SKM-1 treated with dmso at 0.1 percent for 144 hours (cell line): ENCODE data around the gene NTSR1.

Experiments used
- DNase-seq: peaks from one replicate; lab custom pipeline; 2025; ENCODE audit not compliant: unreplicated experiment; lab: John Stamatoyannopoulos, UW

The NTSR1 gene

DNA sequence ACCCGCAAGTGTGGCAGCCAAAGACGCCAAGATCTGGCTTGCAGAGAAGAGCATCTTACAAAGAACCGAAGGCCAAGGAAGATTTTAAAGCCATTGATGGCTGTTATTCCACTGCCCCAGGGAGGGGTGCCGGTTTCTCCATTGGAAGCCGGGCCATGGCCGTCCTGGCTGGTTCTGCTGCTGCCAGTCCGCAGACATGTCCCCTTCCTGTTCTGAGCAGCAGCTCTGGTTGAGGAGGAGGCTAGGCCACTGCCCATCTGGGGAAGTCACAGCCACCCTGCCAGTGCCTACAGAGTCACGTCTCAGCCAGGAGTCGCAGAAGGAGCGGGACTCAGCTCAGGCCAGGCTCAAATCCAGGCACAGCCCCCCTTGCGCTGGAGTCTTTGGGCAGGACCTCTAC, 45.0 kb downstream of the NTSR1 start:
- DNase-seq: no peak

DNA sequence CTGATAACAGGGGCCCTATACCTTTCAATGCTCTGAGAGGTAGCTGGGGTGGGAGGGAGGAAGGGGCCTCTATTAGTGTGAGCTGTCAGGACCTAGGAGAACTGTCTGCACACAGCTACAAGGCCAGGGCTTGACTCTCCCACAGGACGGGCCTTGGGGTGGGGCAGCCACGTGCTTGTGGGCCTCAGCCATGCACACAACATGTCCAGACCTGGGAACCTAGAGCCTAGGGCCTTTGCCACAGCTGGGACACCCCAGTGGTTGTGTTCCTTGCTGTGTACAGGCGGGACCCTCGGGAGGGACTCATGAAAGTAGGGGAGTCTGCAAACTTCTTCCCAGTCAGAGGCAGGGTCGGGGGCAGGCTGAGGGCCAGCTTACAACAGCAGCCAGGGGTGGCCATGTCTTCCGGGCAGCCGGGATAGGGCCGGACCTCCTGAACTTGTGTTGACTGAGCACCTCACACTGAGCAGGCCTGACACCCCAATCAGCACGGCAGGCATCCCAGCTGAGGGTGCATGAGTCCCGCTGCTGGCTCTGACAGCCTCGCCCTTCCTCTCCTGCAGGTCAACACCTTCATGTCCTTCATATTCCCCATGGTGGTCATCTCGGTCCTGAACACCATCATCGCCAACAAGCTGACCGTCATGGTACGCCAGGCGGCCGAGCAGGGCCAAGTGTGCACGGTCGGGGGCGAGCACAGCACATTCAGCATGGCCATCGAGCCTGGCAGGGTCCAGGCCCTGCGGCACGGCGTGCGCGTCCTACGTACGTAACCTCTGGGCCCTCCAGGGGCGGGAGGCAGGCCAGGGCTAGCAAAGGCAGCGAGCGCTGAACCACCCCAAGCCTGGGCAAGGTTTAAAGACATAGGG, 45.7 kb downstream of the NTSR1 start:
- no peak for DNase-seq

DNA sequence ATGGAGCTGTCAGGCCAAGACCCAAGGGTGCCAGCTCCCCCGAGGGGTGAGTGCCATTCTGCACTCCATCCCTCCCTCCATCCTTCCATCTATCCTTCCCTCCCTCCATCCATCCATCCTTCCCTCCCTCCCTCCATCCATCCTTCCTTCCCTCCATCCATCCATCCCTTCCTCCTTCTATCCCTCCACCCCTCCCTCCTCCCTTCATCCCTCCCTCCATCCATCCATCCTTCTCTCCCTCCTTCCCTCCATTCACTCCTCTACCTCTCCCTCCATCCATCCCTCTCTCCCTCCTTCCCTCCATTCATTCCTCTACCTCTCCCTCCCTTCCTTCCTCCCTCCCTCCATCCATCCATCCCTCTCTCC, 46.3 kb downstream of the NTSR1 start:
- no peak for DNase-seq

DNA sequence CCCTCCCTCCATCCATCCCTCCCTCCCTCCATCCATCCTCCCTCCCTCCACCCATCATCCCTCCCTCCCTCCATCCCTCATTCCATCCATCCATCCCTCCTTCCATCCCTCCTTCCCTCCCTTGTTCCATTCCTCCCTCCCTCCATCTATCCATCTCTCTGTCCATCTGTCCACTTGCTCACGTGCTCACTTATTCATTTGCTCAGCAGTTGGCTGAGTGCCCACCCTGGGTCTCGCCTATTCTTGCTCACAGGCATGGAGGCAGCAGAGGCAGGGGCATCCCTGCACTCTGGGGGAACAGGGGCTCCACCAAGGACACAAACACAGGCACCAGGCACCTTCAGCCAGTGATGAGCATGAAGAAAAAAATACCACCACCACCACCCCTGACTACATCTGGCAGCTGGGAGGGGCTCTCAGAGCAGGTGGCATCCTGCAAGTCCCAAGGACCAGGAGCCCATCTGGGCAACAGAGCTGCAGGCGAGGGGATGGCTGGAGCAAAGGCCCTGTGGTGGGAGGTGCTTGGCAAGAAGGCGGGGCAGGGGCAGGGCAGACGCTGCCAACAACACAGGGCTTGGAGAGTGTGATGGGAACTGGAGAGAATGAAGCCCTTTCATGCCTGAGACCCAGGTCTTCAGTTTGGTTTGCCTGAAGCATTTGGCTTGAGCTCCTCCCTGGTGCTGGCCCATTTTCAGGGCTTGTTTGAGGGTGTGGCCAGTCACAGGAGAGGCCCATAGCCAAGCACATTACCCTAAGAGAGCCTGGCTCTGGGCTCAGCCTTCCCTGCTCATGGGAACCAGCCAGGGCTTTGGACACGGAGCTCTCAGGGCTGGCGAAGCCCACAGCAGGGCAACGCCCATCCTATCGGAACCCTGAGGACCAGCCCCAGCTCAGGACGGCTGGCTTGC, 47.4 kb downstream of the NTSR1 start:
- DNase-seq: no peak

DNA sequence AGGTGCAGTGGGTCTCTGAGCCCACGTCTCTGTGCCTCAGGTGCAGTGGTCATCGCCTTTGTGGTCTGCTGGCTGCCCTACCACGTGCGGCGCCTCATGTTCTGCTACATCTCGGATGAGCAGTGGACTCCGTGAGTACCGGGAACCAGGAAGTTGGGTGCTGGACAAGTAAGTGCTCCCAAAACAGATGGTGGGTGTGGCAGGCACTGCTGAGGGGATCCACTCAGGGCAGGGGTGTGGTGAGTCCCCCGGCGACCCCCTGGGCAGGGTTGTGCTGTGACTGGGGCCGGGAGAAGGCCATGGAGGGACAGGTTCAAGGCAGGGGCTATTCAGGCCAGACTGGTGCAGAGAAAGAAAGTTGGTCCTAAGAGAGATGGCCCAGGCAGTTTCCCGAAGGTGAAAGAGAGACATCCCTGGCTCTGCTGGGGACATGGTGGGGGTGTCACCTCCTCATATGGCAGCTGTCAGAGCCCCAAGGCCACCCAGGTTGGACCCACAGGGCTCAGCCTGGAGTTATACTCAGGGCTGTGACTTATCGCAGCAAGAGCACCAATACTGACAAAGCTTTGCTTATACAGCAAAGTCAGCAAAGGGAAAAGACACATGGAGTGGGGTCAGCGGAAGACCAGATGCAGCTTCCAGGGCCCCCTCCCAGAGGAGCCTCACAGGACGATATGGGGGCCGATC, 49.7 kb downstream of the NTSR1 start:
- DNase-seq: no peak

DNA sequence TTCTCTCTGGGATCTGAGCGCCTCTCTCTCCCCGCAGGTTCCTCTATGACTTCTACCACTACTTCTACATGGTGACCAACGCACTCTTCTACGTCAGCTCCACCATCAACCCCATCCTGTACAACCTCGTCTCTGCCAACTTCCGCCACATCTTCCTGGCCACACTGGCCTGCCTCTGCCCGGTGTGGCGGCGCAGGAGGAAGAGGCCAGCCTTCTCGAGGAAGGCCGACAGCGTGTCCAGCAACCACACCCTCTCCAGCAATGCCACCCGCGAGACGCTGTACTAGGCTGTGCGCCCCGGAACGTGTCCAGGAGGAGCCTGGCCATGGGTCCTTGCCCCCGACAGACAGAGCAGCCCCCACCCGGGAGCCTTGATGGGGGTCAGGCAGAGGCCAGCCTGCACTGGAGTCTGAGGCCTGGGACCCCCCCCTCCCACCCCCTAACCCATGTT, 51.4 kb downstream of the NTSR1 start:
- no peak for DNase-seq

DNA sequence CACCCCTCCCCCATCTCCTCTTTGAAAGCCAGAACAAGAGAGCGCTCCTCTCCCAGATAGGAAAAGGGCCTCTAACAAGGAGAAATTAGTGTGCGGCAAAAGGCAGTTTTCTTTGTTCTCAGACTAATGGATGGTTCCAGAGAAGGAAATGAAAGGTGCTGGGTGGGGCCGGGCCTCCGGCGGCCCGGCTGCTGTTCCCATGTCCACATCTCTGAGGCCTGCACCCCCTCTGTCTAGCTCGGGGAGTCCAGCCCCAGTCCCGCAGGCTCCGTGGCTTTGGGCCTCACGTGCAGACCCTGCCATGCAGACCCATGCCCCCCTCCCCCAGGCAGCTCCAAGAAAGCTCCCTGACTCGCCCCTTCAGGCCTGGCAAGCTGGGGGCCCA, 51.8 kb downstream of the NTSR1 start:
- no peak for DNase-seq

DNA sequence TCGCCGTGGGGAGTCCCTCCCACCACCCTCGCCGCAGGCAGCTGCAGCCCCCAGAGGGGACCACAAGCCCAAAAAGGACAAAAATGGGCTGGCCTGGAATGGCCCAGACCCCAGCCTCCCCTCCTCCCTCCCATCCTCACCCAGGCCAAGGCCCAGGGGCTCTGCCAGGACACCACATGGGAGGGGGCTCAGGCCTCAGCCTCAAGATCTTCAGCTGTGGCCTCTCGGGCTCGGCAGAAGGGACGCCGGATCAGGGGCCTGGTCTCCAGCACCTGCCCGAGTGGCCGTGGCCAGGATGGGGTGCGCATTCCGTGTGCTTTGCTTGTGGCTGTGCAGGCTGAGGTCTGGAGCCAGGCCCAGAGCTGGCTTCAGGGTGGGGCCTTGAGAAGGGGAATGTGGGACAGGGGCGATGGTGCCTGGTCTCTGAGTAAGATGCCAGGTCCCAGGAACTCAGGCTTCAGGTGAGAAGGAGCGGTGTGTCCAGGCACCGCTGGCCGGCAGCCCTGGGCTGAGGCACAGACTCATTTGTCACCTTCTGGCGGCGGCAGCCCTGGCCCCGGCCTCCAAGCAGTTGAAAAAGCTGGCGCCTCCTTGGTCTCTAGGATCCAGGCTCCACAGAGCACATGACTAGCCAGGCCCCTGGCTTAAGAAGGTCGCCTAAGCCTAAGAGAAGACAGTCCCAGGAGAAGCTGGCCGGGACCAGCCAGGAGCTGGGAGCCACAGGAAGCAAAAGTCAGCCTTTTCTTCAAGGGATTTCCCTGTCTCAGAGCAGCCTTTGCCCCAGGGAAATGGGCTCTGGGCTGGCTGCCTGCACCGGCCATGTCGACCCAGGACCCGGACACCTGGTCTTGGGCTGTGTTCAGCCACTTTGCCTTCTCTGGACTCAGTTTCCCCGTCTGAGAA, 52.5 kb downstream of the NTSR1 start:
- no peak for DNase-seq

DNA sequence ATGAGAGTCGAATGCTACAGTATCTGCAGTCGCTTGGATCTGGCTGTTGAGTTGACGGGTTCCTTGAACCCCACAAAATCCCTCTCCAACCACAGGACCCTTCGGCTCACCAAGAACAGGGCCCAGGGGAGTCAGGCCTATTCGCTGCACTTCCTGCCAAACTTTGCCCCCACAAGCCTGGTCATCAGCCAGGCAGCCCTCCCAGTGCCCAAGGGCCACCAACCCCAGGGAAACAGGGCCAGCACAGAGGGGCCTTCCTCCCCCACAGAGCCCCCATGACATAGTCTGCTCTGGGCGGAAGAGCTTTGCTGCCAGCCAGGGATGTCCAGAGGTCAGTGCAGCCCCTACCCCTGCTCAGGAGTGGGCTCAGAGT, 53.1 kb downstream of the NTSR1 start:
- no peak for DNase-seq

DNA sequence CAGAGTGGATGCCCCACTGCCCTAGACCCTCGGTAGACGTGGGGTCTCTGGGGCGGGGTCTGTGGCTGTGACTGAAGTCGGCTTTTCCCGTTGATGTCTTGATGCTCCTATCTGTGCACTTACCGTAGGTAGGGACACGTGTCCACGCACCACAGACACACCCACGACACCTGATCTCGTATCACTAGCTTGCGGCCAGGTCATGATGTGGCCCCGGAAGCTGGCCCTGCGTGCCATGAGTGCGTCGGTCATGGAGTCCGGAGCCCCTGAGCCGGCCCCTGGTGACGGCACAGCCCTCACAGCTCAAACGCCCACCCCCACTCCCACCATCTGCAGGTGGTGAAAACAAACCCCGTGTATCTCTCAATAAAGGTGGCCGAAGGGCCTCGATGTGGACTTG, 53.7 kb downstream of the NTSR1 start:
- DNase-seq: no peak

DNA sequence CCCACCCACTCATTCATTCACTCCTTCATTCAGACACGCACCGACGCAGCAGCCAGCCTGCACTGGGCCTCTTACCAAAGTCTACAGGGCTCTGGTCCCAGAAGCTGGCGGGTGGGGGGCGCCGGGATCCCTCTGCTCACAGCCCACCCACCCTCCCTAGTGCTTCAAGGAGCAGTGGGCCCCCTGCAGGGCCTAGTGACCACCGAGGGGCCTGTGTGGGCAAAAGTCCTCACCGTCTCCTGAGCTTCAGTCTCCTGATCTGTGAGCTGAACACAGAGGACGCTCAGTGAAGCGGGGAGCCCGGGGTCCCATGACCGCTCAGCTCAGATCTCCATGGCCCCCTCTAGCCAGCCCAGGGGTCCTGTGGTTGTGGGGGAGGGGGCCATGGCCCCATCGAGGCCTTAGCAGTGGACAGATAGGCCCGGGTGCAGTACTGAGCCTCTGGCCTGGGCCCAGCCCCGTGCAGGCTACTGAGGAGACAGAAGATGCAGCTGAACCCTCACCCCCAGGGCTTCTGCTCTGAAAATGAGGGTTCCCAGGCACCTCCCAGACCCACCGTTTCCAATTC, 54.2 kb downstream of the NTSR1 start:
- no peak for DNase-seq

DNA sequence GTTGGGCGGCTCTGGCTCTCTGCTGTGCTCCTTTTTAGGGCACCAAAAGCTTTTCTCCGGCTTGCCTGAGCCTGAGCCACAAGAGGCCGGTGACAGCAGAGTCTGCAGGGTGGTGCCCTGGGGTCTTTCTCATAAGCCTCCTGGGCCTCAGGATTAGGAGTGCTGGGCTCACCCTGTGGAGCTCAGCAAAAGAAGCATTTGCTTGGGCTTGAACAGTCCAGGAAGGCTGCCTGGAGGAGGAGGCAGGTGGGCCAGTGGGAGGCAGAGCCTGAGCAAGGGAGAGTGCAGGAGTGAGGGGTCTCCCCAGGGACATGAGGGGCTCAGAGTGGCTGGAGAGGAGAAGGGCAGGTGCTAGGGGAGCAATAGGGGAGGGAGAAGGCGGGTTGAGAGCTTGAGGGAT, 54.8 kb downstream of the NTSR1 start:
- no peak for DNase-seq

DNA sequence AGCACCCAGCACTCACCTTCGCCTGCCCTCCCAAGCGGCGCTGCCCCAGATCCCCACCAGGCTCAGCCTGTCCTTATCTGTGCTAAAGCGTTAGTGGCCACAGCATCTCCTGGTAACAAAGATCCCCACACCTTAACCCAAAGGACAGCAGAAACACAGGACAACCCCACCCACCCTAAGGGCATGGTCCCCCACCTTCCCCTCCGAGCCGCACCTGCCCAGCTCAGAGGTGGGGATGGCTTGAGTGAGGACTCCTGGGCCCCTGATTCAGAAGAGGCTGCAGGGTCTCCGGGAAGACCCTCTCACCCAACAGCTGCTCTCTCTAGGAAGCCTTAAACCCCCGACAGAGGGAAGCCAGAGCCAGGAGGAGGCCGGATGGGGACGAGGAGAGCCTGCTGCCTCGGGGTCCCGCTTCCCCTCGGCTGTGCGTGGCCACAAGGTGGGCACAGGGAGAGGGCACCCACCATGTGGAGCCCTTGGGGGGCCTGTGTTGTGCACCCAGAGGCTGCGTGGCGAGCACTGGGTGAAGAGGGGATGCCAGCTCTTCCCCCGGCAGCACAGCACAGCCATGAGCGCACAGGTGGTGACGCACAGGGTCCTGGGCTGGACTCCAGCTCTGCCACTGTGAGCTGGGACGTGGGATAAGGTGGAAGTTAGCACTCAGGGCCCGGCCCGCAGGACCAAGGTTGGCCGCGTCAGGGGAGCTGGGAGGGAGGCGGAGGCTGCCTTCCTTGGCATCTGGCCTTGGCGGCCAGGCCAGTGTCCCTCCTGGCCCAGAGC, 55.7 kb downstream of the NTSR1 start:
- no peak for DNase-seq

DNA sequence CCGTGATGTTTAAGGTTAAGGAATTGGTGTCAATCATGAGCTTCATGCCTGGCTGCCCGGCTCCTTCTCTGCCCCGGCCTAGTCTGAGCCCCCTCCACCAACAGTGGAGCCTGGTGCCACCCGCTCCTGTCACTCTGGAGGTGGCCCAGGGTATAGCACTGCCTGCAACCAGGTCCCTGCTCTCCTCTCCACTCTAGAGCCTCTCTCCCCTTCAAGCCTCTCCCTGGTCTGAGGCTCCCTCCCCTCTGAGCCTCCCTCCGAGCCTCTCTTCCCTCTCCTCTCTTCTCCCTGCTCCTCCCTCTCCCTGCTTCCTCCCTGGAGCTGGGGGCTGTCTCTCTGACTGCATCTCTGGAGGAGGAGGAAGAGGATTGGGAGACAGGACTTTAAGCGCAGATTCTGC, 56.4 kb downstream of the NTSR1 start:
- DNase-seq: no peak

DNA sequence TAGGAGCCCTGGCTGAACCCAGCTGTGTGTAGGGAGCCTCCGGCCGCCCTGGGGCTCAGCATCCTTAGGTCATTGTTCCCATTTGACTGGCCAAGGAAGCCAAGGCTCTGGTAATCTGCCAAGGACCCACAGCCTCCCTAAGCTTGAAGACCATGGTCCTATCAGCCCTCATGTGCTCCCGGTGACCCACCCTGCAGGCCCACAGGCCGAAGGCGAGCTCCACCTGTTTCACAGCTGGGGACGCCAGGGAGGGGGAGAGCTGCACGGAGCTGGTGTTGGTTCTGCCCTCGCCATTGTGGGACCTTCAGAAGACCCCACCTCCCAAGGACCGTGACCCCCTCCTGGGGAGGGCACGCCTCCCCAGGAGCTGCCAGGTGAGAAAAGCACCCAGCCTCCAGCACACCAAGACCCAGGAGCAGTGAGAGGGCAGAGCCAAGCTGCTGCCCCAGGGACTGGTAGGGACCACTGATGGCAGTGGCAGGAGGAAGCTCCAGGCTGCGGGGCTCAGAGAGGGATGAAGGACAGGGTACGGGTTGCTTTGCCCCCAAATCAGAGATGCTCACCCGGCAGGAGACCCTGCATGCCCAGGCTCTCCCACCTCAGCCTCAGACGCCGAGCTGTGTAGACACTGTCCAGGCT, 56.9 kb downstream of the NTSR1 start:
- DNase-seq: no peak

DNA sequence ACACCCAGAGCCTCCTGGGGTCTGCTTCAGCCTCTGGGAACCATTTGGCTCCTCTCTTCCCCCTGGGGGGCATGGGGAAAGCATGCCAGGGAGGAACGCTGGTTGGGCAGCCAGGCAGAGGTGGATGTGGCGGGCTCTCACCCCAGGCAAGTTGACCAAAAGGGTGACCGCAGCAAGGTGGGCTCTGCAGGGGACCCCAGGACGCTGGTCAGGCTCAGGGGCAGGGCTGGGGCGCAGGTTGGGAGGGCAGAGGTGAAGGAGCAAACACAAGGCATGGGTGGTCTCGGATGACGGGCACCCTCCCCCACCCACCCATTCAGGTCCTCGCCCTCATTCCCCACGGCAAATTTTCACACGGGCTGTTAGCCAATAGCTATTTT, 57.4 kb downstream of the NTSR1 start:
- no peak for DNase-seq

DNA sequence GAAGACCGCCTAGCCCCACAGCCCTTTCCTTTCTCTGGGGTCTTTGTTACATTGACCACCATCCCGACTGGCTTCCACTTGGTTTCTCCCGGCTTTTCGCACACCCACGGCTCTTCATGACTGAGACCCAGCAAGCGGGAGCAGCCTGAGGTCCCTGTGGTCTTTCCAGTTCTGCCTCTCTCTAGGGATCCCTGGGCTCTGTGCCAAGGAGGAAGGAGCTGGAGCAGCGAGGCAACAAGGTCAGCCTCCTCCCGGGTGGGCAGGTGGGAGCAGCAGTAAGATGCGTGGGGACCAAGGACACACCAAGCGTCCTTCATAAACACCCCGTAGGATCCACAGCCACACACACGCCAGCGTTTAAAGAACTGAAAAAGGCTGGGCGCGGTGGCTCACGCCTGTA, 58.1 kb downstream of the NTSR1 start:
- DNase-seq: no peak

DNA sequence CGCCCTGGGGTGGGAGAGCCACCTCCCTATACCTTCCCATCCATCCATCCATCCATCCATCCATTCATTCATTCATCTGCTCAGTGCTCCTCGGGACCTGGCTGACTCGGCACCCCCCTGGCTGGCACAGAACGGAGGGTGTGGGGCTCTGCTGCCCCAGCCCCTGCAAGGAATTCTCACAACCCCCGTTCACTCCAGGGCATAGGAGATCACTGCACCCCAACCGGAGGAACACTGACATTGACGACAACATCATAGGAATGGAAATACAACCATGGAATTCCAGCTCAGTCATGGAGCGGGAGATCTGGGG, 59.6 kb downstream of the NTSR1 start:
- DNase-seq: no peak

DNA sequence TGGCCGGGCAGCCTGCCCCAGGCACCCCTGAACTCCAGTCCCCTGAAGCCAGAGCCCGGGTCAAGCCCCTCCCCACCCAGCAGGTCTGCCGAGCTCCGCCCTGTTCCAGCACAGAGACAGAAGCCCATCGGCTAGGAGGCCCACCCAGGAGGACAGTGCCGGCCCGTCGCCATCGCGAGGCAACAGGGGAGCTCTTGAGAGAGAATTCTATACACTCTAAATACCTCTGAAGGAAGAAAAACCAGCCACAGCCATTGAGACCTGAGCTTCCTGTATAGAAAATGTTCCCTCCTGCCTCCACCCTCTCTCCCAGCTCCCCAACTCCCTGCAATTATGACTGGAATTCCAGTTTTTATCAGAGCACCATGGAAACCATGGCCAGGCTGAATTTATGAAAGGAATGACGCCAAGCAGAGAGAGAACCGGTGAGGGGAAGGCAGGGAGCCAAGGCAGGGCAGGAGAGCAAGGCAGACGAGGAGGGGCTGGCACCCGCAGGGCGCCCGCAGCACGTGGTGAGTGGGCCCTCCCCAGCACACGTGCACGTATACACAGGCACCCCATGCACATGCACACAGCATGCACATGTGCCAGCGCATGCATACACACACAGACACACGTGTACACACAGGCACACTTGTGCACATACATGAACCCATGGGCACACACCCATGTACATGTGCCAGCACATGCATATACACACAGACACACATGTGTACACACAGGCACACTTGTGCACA, 60.1 kb downstream of the NTSR1 start:
- DNase-seq: no peak
